Endothelial cell of umbilical vein (primary cell): ENCODE measurements around the gene SRBD1. TPM values are rescaled to one million over a fixed set of nuclear protein-coding genes. Genes with fewer than 3 reads are reported as not detected.

Experiments
- BruUV-seq: library from RNA; stranded (reverse); fragments of 400-500 nt; replicated peaks from 2 replicates; lab custom pipeline; 2021; lab: Mats Ljungman, UMichigan
- CTCF ChIA-PET: fragments of 300-600, 350-600 bp; sonication (Branson Sonifier 250); formaldehyde crosslinking; loops from one replicate; lab custom pipeline; 2021; ENCODE audit warnings: antibody characterized with exemption, inconsistent platforms; lab: Charles Lee
- POLR2A ChIA-PET: fragments of 300-600, 350-600 bp; sonication (Branson Sonifier 250); formaldehyde crosslinking; loops from one replicate; lab custom pipeline; 2021; ENCODE audit warnings: antibody characterized with exemption, inconsistent platforms; lab: Charles Lee
- DNase-seq: peaks from one replicate; pipeline ENCODE4 v3.0.0-alpha.2; 2011; ENCODE audit warnings: low read depth, low spot score
- FAIRE-seq: peaks from 2 replicates; lab custom pipeline; 2011; peaks lifted over from hg19 to GRCh38; lab: Jason Lieb, UNC
- H2AFZ ChIP-seq: 2 replicates; pipeline ENCODE4 v1.6.0; 2012; ENCODE audit warnings: low read depth, low read length, control low read depth, inconsistent platforms
- H3K27ac ChIP-seq: 2 replicates; pipeline ENCODE4 v1.5.1; 2011; ENCODE audit warnings: low read depth, mild to moderate bottlenecking, control low read depth, low read length, moderate library complexity; ENCODE audit not compliant: insufficient read depth
- H3K27me3 ChIP-seq, 2 experiments: 2 replicates each; pipeline versions ENCODE4 v1.6.0 to v1.6.1; 2011; ENCODE audit warnings: low read length in 2 of 2, mixed read lengths in 1 of 2; ENCODE audit not compliant: control insufficient read depth in 2 of 2, insufficient read depth in 2 of 2
- H3K36me3 ChIP-seq, 2 experiments: 2 replicates in 1 of 2; 3 replicates in 1 of 2; pipeline ENCODE4 v1.5.1; 2011; ENCODE audit warnings: low read length in 2 of 2, mild to moderate bottlenecking in 1 of 2, moderate library complexity in 1 of 2; ENCODE audit not compliant: control insufficient read depth in 2 of 2, insufficient read depth in 2 of 2; ENCODE audit errors: extremely low read depth in 1 of 2
- H3K4me1 ChIP-seq: 3 replicates; pipeline ENCODE4 v1.5.1; 2011; ENCODE audit warnings: mild to moderate bottlenecking, low read length; ENCODE audit not compliant: control insufficient read depth, insufficient read depth; ENCODE audit errors: extremely low read depth
- H3K4me2 ChIP-seq: 2 replicates; pipeline ENCODE4 v1.6.1; 2011; ENCODE audit warnings: low read length, control low read depth, mixed read lengths; ENCODE audit not compliant: insufficient read depth
- H3K4me3 ChIP-seq, 3 experiments: fragments of 200-600 bp in 1 of 3; sonication (generic), shearing (Covaris generic) in 1 of 3; replicated peaks in 1 of 3; 2 replicates each; pipeline ENCODE4 v1.5.1; 2011 to 2016; ENCODE audit warnings: control low read depth in 3 of 3, low read length in 3 of 3, mild to moderate bottlenecking in 2 of 3, inconsistent platforms in 1 of 3, low read depth in 1 of 3, moderate library complexity in 1 of 3; ENCODE audit not compliant: insufficient read depth in 1 of 3
- H3K79me2 ChIP-seq: 2 replicates; pipeline ENCODE4 v1.6.0; 2012; ENCODE audit warnings: low read length, inconsistent platforms; ENCODE audit not compliant: control insufficient read depth, insufficient read depth
- H3K9ac ChIP-seq: replicated peaks from 2 replicates; pipeline ENCODE3; 2011; ENCODE audit warnings: low read length, control low read depth; ENCODE audit not compliant: insufficient read depth; ENCODE audit errors: extremely low read depth
- H3K9me1 ChIP-seq: replicated peaks from 3 replicates; pipeline ENCODE4 v1.6.0; 2011; ENCODE audit warnings: mild to moderate bottlenecking, low read length; ENCODE audit not compliant: control insufficient read depth, insufficient read depth; ENCODE audit errors: extremely low read depth
- H3K9me3 ChIP-seq: replicated peaks from 2 replicates; pipeline ENCODE4 v1.5.1; 2012; ENCODE audit warnings: low read length, inconsistent platforms; ENCODE audit not compliant: control insufficient read depth, insufficient read depth
- H4K20me1 ChIP-seq: replicated peaks from 2 replicates; pipeline ENCODE3; 2011; ENCODE audit warnings: mild to moderate bottlenecking, low read length; ENCODE audit not compliant: control insufficient read depth, insufficient read depth; ENCODE audit errors: extremely low read depth
- EZH2 ChIP-seq: IDR thresholded peaks from 2 replicates; pipeline ENCODE4 v1.6.1; 2012; ENCODE audit warnings: borderline replicate concordance, low read depth, mild to moderate bottlenecking, moderate library complexity, low read length, inconsistent platforms; ENCODE audit not compliant: severe bottlenecking
- FOS ChIP-seq: IDR thresholded peaks from 2 replicates; pipeline ENCODE4 v1.6.1; 2011; ENCODE audit warnings: mild to moderate bottlenecking, low read length, moderate library complexity, borderline replicate concordance; ENCODE audit not compliant: insufficient read depth
- GATA2 ChIP-seq: IDR thresholded peaks from 2 replicates; pipeline ENCODE4 v1.7.0; 2011; ENCODE audit warnings: low read depth, mild to moderate bottlenecking, moderate library complexity, mixed read lengths, low read length; ENCODE audit not compliant: insufficient read length, insufficient read depth
- JUN ChIP-seq: IDR thresholded peaks from 2 replicates; pipeline ENCODE4 v1.6.1; 2011; ENCODE audit warnings: borderline replicate concordance, low read depth; ENCODE audit not compliant: insufficient read length, insufficient read depth
- MYC ChIP-seq: IDR thresholded peaks from one replicate; pipeline ENCODE4 v1.6.1; 2011; ENCODE audit warnings: mild to moderate bottlenecking, low read depth, low read length
- POLR2A ChIP-seq: IDR thresholded peaks from 2 replicates; pipeline ENCODE4 v1.6.1; 2012; ENCODE audit warnings: low read depth, mild to moderate bottlenecking, control low read depth, low read length
- POLR2AphosphoS5 ChIP-seq: IDR thresholded peaks from 2 replicates; pipeline ENCODE4 v1.6.1; 2012; ENCODE audit warnings: low read depth, mild to moderate bottlenecking, control low read depth, low read length, moderate library complexity; ENCODE audit not compliant: insufficient read depth
- dilution Hi-C: fragments of 300-500 bp; cut with MboI; formaldehyde crosslinking; loops from one replicate; pipeline ENCODE4 v1.15.0; 2019; ENCODE audit warnings: low sequenced_read_pairs; ENCODE audit not compliant: extremely low pct_ligation_motif_present
- intact Hi-C: fragments of 100-400 bp; cut with micrococcal nuclease; formaldehyde crosslinking; loops from one replicate; pipeline ENCODE4 v1.10.0; 2022
- polyA plus RNA-seq, 4 experiments: library from polyadenylated mRNA; depleted of rRNA in 3 of 4; stranded (reverse) in 3 of 4; unstranded in 1 of 4; fragments of >200 nt; gene quantifications; 2 replicates each; pipeline versions ENCODE4 v1.2.1 to v1.2.3, GENCODE V29; 2011 to 2012; ENCODE audit warnings: missing spikeins in 1 of 4
- total RNA-seq: library from RNA; stranded (reverse); gene quantifications from 2 replicates; pipeline ENCODE4 v1.2.3, GENCODE V29; 2021

SRBD1 gene
- total and polyA plus RNA-seq, 2 donors (not counting 3 experiments of a cell fraction or from before 2014, with no cell fraction given): 3.7 to 12.5 TPM

DNA sequence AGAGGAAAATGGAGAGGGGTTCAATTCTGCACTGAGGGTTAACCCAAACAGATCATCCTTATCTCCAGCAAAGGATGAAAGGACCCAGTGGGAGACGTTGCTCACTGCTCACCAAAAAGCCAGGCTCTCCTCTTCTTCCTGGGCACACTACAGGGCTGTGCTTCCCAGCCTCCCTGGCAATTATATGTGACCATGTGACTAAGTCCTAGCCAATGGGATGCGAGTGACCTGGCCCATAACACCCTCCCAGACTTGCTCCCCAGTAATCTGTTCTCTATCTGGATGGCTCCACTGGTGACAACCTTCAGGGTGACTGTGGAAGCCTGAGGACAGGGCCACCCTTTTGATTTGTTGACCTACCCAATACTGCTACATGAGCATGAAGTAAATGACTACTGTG is 29.5 kb upstream of the SRBD1 start:
- intact Hi-C loops: no loop called here

DNA sequence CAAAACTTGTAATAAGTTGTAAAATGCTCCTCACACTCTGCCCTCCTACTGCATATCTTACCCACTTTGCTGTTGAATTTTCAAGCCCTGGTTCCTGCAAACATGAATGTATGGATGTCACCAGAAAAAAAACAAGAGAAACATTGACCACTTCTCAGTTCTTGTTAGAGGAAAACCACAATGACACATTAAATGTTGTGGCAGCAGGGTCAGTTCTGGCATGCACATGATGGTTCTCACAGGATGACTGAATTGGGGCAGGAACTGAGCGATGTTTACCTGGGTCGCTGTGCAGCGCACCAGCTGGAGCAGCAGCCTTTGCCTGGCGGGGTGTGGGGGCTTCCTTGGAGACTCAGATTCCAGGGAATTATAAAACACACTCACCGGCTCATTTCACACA is 26.4 kb upstream of the SRBD1 start:
- dilution Hi-C loops (no loop called here), intact Hi-C loops (no loop called here)
- Histone ChIP-seq H3K9me1 (no peaks in the 10 kb centered on the region), H3K27me3 (no peaks in the 10 kb centered on the region), H3K4me1 (peaks cover 5% of the 10 kb centered on the region), H3K36me3 (no peaks in the 10 kb centered on the region), H3K4me2 (no peak overlapping the region), H4K20me1 (no peaks in the 10 kb centered on the region), H3K9ac (no peak overlapping the region), H3K79me2 (no peaks in the 10 kb centered on the region), H3K27ac (no peak overlapping the region), H2AFZ (no peak overlapping the region), H3K9me3 (no peaks in the 10 kb centered on the region), H3K4me3 (no peak overlapping the region)
- no TSS peak for BruUV-seq
- ChIA-PET CTCF (interaction anchor here (1.8 kb wide), 1 partner anchor 52 kb away, joined by 4 read pairs; no protein-coding TSS in a partner anchor), POLR2A (no interaction called here)
- TF ChIP-seq POLR2AphosphoS5: peak; percentile 32
- TF ChIP-seq JUN: no peak
- TF ChIP-seq FOS: peak; percentile 72
- no peak for TF ChIP-seq MYC
- DNase-seq (peak; percentile 29), FAIRE-seq (peak; percentile 83)

More for the DNA sequence above, 29.5 kb upstream of the SRBD1 start:
- Histone ChIP-seq H3K9ac (no peak overlapping the region), H3K4me1 (peaks cover 8% of the 10 kb centered on the region), H3K27me3 (no peaks in the 10 kb centered on the region), H3K9me3 (no peaks in the 10 kb centered on the region), H3K9me1 (no peaks in the 10 kb centered on the region), H2AFZ (no peak overlapping the region), H3K27ac (no peak overlapping the region), H3K36me3 (no peaks in the 10 kb centered on the region), H3K4me3 (no peak overlapping the region), H3K4me2 (no peak overlapping the region), H3K79me2 (no peaks in the 10 kb centered on the region), H4K20me1 (no peaks in the 10 kb centered on the region)
- no peak for TF ChIP-seq POLR2A
- no peak for TF ChIP-seq JUN
- no peak for TF ChIP-seq MYC
- no peak for TF ChIP-seq EZH2
- no peak for TF ChIP-seq POLR2AphosphoS5
- no peak for TF ChIP-seq GATA2
- CTCF ChIA-PET: no interaction called here
- BruUV-seq: no TSS peak
- POLR2A ChIA-PET: no interaction called here
- dilution Hi-C loops: no loop called here
- FAIRE-seq (no peak), DNase-seq (no peak)
